PC-9 (cell line): ENCODE measurements around the gene C21orf58. TPM values are rescaled to one million over a fixed set of nuclear protein-coding genes. Genes with fewer than 3 reads are reported as not detected.

ENCODE experiments used
- BruUV-seq: library from RNA; stranded (reverse); fragments of 400-500 nt; replicated peaks from 2 replicates; lab custom pipeline; 2021; lab: Mats Ljungman, UMichigan
- CTCF ChIA-PET: fragments of 300-600 bp; sonication (Branson Sonifier 250); formaldehyde crosslinking; loops from one replicate; lab custom pipeline; 2022; ENCODE audit warnings: antibody characterized with exemption; lab: Charles Lee
- POLR2A ChIA-PET: fragments of 300-600 bp; sonication (Branson Sonifier 250); formaldehyde crosslinking; loops from one replicate; lab custom pipeline; 2022; ENCODE audit warnings: antibody characterized with exemption; ENCODE audit not compliant: unreplicated experiment; lab: Charles Lee
- DNase-seq, 2 experiments: peaks; one replicate each; pipeline versions ENCODE4 v3.0.0 to v3.0.0-alpha.2; 2015 to 2022; ENCODE audit warnings: mixed read lengths in 1 of 2
- H2AFZ ChIP-seq: fragments of 200-600 bp; sonication (generic); 2 replicates; pipeline ENCODE4 v1.8.1; 2017; ENCODE audit warnings: antibody characterized with exemption
- H3F3A ChIP-seq: fragments of 200-600 bp; sonication (generic); 2 replicates; pipeline ENCODE4 v1.8.1; 2017; ENCODE audit warnings: antibody characterized with exemption, mild to moderate bottlenecking, low read depth; ENCODE audit not compliant: insufficient read depth
- H3K27ac ChIP-seq: fragments of 200-600 bp; sonication (generic); 2 replicates; pipeline ENCODE4 v1.6.1; 2016; ENCODE audit warnings: mixed run types
- H3K27me3 ChIP-seq: fragments of 200-600 bp; sonication (generic); 2 replicates; pipeline ENCODE4 v1.6.1; 2016; ENCODE audit warnings: low read depth, mixed run types; ENCODE audit not compliant: insufficient read depth
- H3K36me3 ChIP-seq: fragments of 200-600 bp; sonication (generic); 2 replicates; pipeline ENCODE4 v1.6.1; 2016; ENCODE audit warnings: low read depth, mixed run types
- H3K4me1 ChIP-seq: fragments of 200-600 bp; sonication (generic); replicated peaks from 2 replicates; pipeline ENCODE4 v1.6.1; 2016; ENCODE audit warnings: mixed run types; ENCODE audit not compliant: insufficient read depth
- H3K4me2 ChIP-seq: fragments of 200-600 bp; sonication (generic); 2 replicates; pipeline ENCODE4 v1.6.1; 2017; ENCODE audit warnings: mixed run types
- H3K4me3 ChIP-seq: fragments of 200-600 bp; sonication (generic); 2 replicates; pipeline ENCODE4 v1.6.1; 2016; ENCODE audit warnings: mixed run types
- H3K79me2 ChIP-seq: fragments of 200-600 bp; sonication (generic); 2 replicates; pipeline ENCODE4 v1.6.1; 2017; ENCODE audit warnings: low read depth, mixed run types
- H3K9me2 ChIP-seq: fragments of 200-600 bp; sonication (generic); 2 replicates; pipeline ENCODE4 v1.8.1; 2017; ENCODE audit warnings: mild to moderate bottlenecking; ENCODE audit not compliant: insufficient read depth
- H3K9me3 ChIP-seq: fragments of 200-600 bp; sonication (generic); 2 replicates; pipeline ENCODE4 v1.8.1; 2016; ENCODE audit warnings: low read depth; ENCODE audit not compliant: insufficient read depth
- H4K20me1 ChIP-seq: fragments of 200-600 bp; sonication (generic); 2 replicates; pipeline ENCODE4 v1.8.1; 2017; ENCODE audit not compliant: insufficient read depth
- CTCF ChIP-seq: fragments of 200-600 bp; sonication (generic); conservative IDR thresholded peaks from 2 replicates; pipeline ENCODE4 v1.6.1; 2017; ENCODE audit warnings: mixed run types, antibody characterized with exemption, mild to moderate bottlenecking, moderate library complexity
- EZH2 ChIP-seq: fragments of 200-600 bp; sonication (generic); IDR thresholded peaks from 2 replicates; pipeline ENCODE4 v1.8.0; 2017; ENCODE audit warnings: antibody characterized with exemption, low read depth
- intact Hi-C: fragments of 100-400 bp; cut with micrococcal nuclease; formaldehyde crosslinking; loops from one replicate; pipeline ENCODE4 v1.10.0; 2022; ENCODE audit not compliant: unreplicated experiment
- total RNA-seq: library from RNA; stranded (reverse); gene quantifications from 2 replicates; pipeline ENCODE4 v1.2.3, GENCODE V29; 2021

Gene C21orf58
- total RNA-seq, 1 experiment from 2014 or later: 28.9 TPM

- TF ChIP-seq EZH2 (no peak), CTCF (no peak)
- Histone ChIP-seq H4K20me1 (no peaks in the 10 kb centered on the region), H3K4me1 (no peaks in the 10 kb centered on the region), H3F3A (no peaks in the 10 kb centered on the region), H3K4me2 (no peak overlapping the region), H3K27ac (no peak overlapping the region), H3K27me3 (no peaks in the 10 kb centered on the region), H3K9me3 (no peaks in the 10 kb centered on the region), H3K36me3 (no peaks in the 10 kb centered on the region), H3K9me2 (no peaks in the 10 kb centered on the region), H3K79me2 (no peaks in the 10 kb centered on the region), H2AFZ (no peak overlapping the region), H3K4me3 (no peak overlapping the region)
- no TSS peak for BruUV-seq
- ChIA-PET CTCF (no interaction called here), POLR2A (no interaction called here)
- DNase-seq: no peak
- intact Hi-C loops: no loop called here
Observed at GRCh38 chr21:46366091-46366490, 42.4 kb upstream of the C21orf58 start.

GRCh38 chr21:46363698-46364097, 40.0 kb upstream of the C21orf58 start:
- no peak for DNase-seq
- BruUV-seq: no TSS peak
- intact Hi-C loops: no loop called here
- Histone ChIP-seq H3K4me2 (no peak overlapping the region), H3K9me3 (no peaks in the 10 kb centered on the region), H3K4me3 (no peak overlapping the region), H3K27me3 (no peaks in the 10 kb centered on the region), H4K20me1 (no peaks in the 10 kb centered on the region), H3K27ac (no peak overlapping the region), H2AFZ (no peak overlapping the region), H3K9me2 (no peaks in the 10 kb centered on the region), H3K79me2 (no peaks in the 10 kb centered on the region), H3K36me3 (no peaks in the 10 kb centered on the region), H3K4me1 (no peaks in the 10 kb centered on the region), H3F3A (no peaks in the 10 kb centered on the region)
- CTCF ChIA-PET: interaction anchor here (0.7 kb wide), 1 partner anchor 217 kb away, joined by 4 read pairs; no protein-coding TSS in a partner anchor
- POLR2A ChIA-PET: no interaction called here
- no peak for TF ChIP-seq EZH2
- TF ChIP-seq CTCF: no peak

- TF ChIP-seq CTCF (no peak), EZH2 (no peak)
- ChIA-PET POLR2A (no interaction called here), CTCF (no interaction called here)
- no TSS peak for BruUV-seq
- intact Hi-C loops: no loop called here
- Histone ChIP-seq H3K9me3 (no peaks in the 10 kb centered on the region), H3K9me2 (no peaks in the 10 kb centered on the region), H3K27me3 (no peaks in the 10 kb centered on the region), H3K4me2 (no peak overlapping the region), H4K20me1 (no peaks in the 10 kb centered on the region), H3F3A (no peaks in the 10 kb centered on the region), H3K36me3 (no peaks in the 10 kb centered on the region), H3K4me3 (no peak overlapping the region), H3K4me1 (no peaks in the 10 kb centered on the region), H3K27ac (no peak overlapping the region), H3K79me2 (no peaks in the 10 kb centered on the region), H2AFZ (no peak overlapping the region)
- no peak for DNase-seq
Observed at GRCh38 chr21:46362946-46363345, 39.3 kb upstream of the C21orf58 start.
